HepG2 (cell line): ENCODE results near the gene PTPRF. TPM values are rescaled to one million over a fixed set of nuclear protein-coding genes. Genes with fewer than 3 reads are reported as not detected.
A peak's percentile ranks its signal among the peaks of the same experiment; 100 is the strongest.

Source experiments
- ATAC-seq: fragments of 200-7000 bp; cut with Tn5 transposase; 3 replicates; pipeline ENCODE4 v1.9.1; 2020; ENCODE audit warnings: mild to moderate bottlenecking, moderate library complexity
- BruUV-seq: library from RNA; stranded (reverse); fragments of 400-500 nt; replicated peaks from 2 replicates; lab custom pipeline; 2021; lab: Mats Ljungman, UMichigan
- CTCF ChIA-PET: fragments of 300-600 bp; formaldehyde crosslinking; extraction: SDS; loops from one replicate; lab custom pipeline; 2021; ENCODE audit warnings: low total read pairs, inconsistent platforms, low intra/inter-chr PET ratio; lab: Yijun Ruan, JAX
- POLR2A ChIA-PET: fragments of 350-600 bp; sonication (Branson Sonifier 250); formaldehyde crosslinking; loops from one replicate; lab custom pipeline; 2020; ENCODE audit warnings: antibody characterized with exemption, inconsistent platforms; lab: Yijun Ruan, JAX
- DNase-seq: peaks from one replicate; pipeline ENCODE4 v3.0.0-alpha.2; 2015; ENCODE audit warnings: low spot score
- FAIRE-seq: peaks from 3 replicates; lab custom pipeline; 2011; peaks lifted over from hg19 to GRCh38; lab: Jason Lieb, UNC
- H2AFZ ChIP-seq: one replicate; pipeline ENCODE4 v1.6.1; 2011; ENCODE audit warnings: low read length, inconsistent platforms
- H3K27ac ChIP-seq: fragments of 300-600 bp; 3 replicates; pipeline ENCODE4 v1.8.0; 2011; ENCODE audit warnings: mixed run types, mild to moderate bottlenecking, mixed read lengths, low read length, inconsistent platforms; ENCODE audit not compliant: insufficient read depth; ENCODE audit errors: extremely low read length
- H3K27me3 ChIP-seq, 2 experiments: fragments of 200-600 bp in 1 of 2; 2 replicates in 1 of 2; 3 replicates in 1 of 2; pipeline versions ENCODE4 v1.6.0 to v1.8.0; 2011; ENCODE audit warnings: low read length in 2 of 2, mild to moderate bottlenecking in 2 of 2, moderate library complexity in 2 of 2, inconsistent platforms in 1 of 2; ENCODE audit not compliant: insufficient read depth in 2 of 2, control insufficient read depth in 1 of 2
- H3K36me3 ChIP-seq, 2 experiments: fragments of 200-600 bp in 1 of 2; replicated peaks in 1 of 2; 2 replicates in 1 of 2; 3 replicates in 1 of 2; pipeline versions ENCODE4 v1.5.1 to v1.8.0; 2011; ENCODE audit warnings: low read length in 2 of 2, inconsistent platforms in 1 of 2; ENCODE audit not compliant: insufficient read depth in 2 of 2, control insufficient read depth in 1 of 2
- H3K4me1 ChIP-seq: 2 replicates; pipeline ENCODE4 v1.5.1; 2012; ENCODE audit warnings: low read length, inconsistent platforms; ENCODE audit not compliant: insufficient read depth
- H3K4me2 ChIP-seq: 2 replicates; pipeline ENCODE4 v1.6.0; 2011; ENCODE audit warnings: low read depth, low read length, inconsistent platforms
- H3K4me3 ChIP-seq, 3 experiments: fragments of 200-600 bp in 1 of 3; sonication (generic), shearing (Covaris generic) in 1 of 3; replicated peaks in 1 of 3; 2 replicates each; pipeline ENCODE4 v1.5.1; 2011 to 2016; ENCODE audit warnings: low read length in 3 of 3, inconsistent platforms in 2 of 3, low read depth in 2 of 3, mild to moderate bottlenecking in 2 of 3, control low read depth in 1 of 3, mixed read lengths in 1 of 3; ENCODE audit not compliant: insufficient read depth in 1 of 3
- H3K79me2 ChIP-seq: one replicate; pipeline ENCODE4 v1.6.1; 2011; ENCODE audit warnings: low read length, inconsistent platforms; ENCODE audit not compliant: insufficient read depth
- H3K9ac ChIP-seq: 2 replicates; pipeline ENCODE4 v1.6.0; 2011; ENCODE audit warnings: mild to moderate bottlenecking, low read depth, low read length, inconsistent platforms; ENCODE audit not compliant: insufficient read depth
- H3K9me3 ChIP-seq: 2 replicates; pipeline ENCODE4 v1.5.1; 2012; ENCODE audit warnings: mild to moderate bottlenecking, low read length
- H4K20me1 ChIP-seq: 2 replicates; pipeline ENCODE4 v1.6.0; 2011; ENCODE audit warnings: inconsistent platforms, mild to moderate bottlenecking, low read length, moderate library complexity; ENCODE audit not compliant: insufficient read depth
- AGO2 ChIP-seq: fragments of 200-400 bp; formaldehyde crosslinking; optimal IDR thresholded peaks from 2 replicates; pipeline ENCODE3; 2017; ENCODE audit warnings: mild to moderate bottlenecking, low read depth, low read length, moderate library complexity
- RBM22 ChIP-seq: fragments of 200-400 bp; formaldehyde crosslinking; optimal IDR thresholded peaks from 2 replicates; pipeline ENCODE3; 2017; ENCODE audit warnings: mild to moderate bottlenecking, low read length, moderate library complexity
- ZNF501 ChIP-seq: sonication (generic); formaldehyde crosslinking; IDR thresholded peaks from 2 replicates; pipeline ENCODE4 v1.5.1; 2020; ENCODE audit warnings: mild to moderate bottlenecking, moderate library complexity, missing genetic modification reagents
- WGBS: methylation state at CpG from one replicate; pipeline ENCODE4 v1.1.6; 2017; ENCODE audit warnings: low lambda C conversion rate; 5-methylcytosine and 5-hydroxymethylcytosine counted together
- in situ Hi-C: cut with HindIII; loops from 2 replicates; pipeline ENCODE4 v1.10.0; 2017; ENCODE audit warnings: low pct_unique_long_range_greater_than_20kb; ENCODE audit not compliant: extremely low pct_ligation_motif_present
- intact Hi-C: fragments of 100-400 bp; cut with micrococcal nuclease; formaldehyde crosslinking; loops from one replicate; pipeline ENCODE4 v1.10.0; 2022; ENCODE audit not compliant: unreplicated experiment
- polyA plus RNA-seq, 8 experiments: library from polyadenylated mRNA; depleted of rRNA in 3 of 8; stranded (reverse) in 7 of 8; unstranded in 1 of 8; fragments of >200 nt; fragmentation: Illumina TruSeq in 4 of 8; extraction: Trizol in 4 of 8; gene quantifications; 2 replicates each; pipeline versions ENCODE4 v1.2.1 to v1.2.3, GENCODE V29; 2011 to 2016; ENCODE audit warnings: low read depth in 4 of 8, missing spikeins in 1 of 8, mixed read lengths in 1 of 8; ENCODE audit not compliant: insufficient read depth in 1 of 8
- total RNA-seq, 5 experiments: library from RNA; depleted of rRNA; stranded (reverse); fragments of >200 nt; fragmentation: Illumina TruSeq; extraction: Trizol; gene quantifications; 2 replicates each; pipeline ENCODE4 v1.2.3, GENCODE V29; 2016; ENCODE audit warnings: low read depth in 1 of 5
- TF ChIP-seq, protein P1 (sequence below): sonication (generic); formaldehyde crosslinking; IDR thresholded peaks from 2 replicates; pipeline ENCODE4 v1.4.0; 2020; ENCODE audit warnings: missing genetic modification reagents, low read depth, mild to moderate bottlenecking, borderline replicate concordance
- TF ChIP-seq, protein P2 (sequence below): fragments of 450-650 bp; IDR thresholded peaks from 2 replicates; pipeline ENCODE4 v1.6.1; 2016

Gene PTPRF
- total and polyA plus RNA-seq, 2 of the 13 experiments (the other 11 are each of a cell fraction or from before 2014, with no cell fraction given) = 55.9 to 167 TPM

DNA sequence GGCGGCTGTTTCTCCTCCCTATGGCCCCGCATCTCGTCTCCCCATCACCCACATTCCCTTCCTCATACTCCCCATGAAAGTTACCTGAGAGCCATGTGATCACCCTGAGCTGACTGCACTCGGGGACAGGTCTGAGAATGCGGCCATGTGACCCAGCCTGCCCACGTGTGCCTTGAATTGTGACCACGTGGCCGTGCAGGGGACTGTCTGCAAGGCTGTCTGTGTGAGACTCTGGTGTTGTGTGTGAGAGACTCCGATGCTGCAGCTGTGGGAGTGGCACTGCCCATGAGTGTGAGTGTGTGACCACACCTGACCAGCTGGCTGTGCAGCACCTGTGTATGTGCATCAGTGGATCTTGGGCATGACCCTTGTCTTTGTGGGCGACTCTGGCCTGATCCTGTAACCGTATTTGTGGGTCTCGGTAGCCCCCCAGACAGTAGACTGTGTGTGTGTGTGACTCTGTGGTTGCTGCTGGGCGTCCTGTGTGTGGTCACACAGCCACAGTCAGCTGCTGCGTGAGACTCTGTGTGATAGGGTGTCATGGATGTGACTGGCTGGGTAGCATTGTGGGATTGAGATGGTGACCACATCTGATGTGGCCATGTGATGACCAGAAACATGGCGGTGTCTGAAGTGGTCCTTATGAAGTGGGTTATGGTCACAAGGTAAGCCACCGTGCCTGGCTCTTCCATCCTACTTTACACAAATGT lies 62.4 kb downstream of the PTPRF start:
- CTCF ChIA-PET = no interaction called here
- H3K27me3 ChIP-seq = no peaks in the 10 kb centered on the region
- H3K36me3 ChIP-seq = peaks cover 38 to 59% of the 10 kb centered on the region in 2 experiments
- H3K9ac ChIP-seq = no peak overlapping the region
- no peak overlapping the region for H3K27ac ChIP-seq
- intact Hi-C loops (no loop called here), in situ Hi-C loops (no loop called here)
- H3K79me2 ChIP-seq = no peaks in the 10 kb centered on the region
- no peaks in the 10 kb centered on the region for H3K9me3 ChIP-seq
- ATAC-seq (no peak), FAIRE-seq (no peak), DNase-seq (no peak)
- POLR2A ChIA-PET = no interaction called here
- H3K4me3 ChIP-seq = no peak overlapping the region
- TF ChIP-seq ZNF501 (CRISPR knock-in tag) (no peak), AGO2 (peak; percentile 20), RBM22 (peak; percentile 82)
- TF ChIP-seq, protein P1, sequence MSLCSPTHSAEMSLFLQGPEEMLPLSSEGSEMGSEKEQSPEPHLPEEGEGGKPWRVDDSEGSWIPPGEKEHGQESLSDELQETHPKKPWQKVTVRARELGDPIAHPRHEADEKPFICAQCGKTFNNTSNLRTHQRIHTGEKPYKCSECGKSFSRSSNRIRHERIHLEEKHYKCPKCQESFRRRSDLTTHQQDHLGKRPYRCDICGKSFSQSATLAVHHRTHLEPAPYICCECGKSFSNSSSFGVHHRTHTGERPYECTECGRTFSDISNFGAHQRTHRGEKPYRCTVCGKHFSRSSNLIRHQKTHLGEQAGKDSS (CRISPR knock-in tag) = no peak
- TF ChIP-seq, protein P2, sequence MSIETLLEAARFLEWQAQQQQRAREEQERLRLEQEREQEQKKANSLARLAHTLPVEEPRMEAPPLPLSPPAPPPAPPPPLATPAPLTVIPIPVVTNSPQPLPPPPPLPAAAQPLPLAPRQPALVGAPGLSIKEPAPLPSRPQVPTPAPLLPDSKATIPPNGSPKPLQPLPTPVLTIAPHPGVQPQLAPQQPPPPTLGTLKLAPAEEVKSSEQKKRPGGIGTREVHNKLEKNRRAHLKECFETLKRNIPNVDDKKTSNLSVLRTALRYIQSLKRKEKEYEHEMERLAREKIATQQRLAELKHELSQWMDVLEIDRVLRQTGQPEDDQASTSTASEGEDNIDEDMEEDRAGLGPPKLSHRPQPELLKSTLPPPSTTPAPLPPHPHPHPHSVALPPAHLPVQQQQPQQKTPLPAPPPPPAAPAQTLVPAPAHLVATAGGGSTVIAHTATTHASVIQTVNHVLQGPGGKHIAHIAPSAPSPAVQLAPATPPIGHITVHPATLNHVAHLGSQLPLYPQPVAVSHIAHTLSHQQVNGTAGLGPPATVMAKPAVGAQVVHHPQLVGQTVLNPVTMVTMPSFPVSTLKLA = 0 out of 2 replicates have a peak, but pooled peaks have one; percentile 23
- H2AFZ ChIP-seq = no peak overlapping the region
- no peaks in the 10 kb centered on the region for H3K4me1 ChIP-seq
- 95% methylated on average over 9 of the region's 16 CpGs for WGBS
- peaks cover 5% of the 10 kb centered on the region; the same call in 1 of the 2 replicates for H4K20me1 ChIP-seq
- BruUV-seq = no TSS peak
- no peak overlapping the region for H3K4me2 ChIP-seq
